ENCODE results near the gene SLC2A6. TPM values are rescaled to one million over a fixed set of nuclear protein-coding genes. Genes with fewer than 3 reads are reported as not detected.

The SLC2A6 gene
- total RNA-seq, 1 donor from 2014 or later, result 9.4 TPM

- DNase-seq (ENCODE audit: low spot score), result no peak
Measured at GRCh38 chr9:133515615-133516255, 36.8 kb upstream of the SLC2A6 start.

- DNase-seq (ENCODE audit: low spot score), result no peak
Measured at GRCh38 chr9:133515240-133515610, 36.3 kb upstream of the SLC2A6 start.

- DNase-seq (ENCODE audit: low spot score), result peak; percentile 91
Measured at GRCh38 chr9:133514460-133515239, 35.8 kb upstream of the SLC2A6 start.

- peak; percentile 63 for DNase-seq (ENCODE audit: low spot score)
Measured at GRCh38 chr9:133513214-133514100, 34.6 kb upstream of the SLC2A6 start.

GRCh38 chr9:133512253-133513213 lies 33.6 kb upstream of the SLC2A6 start:
- DNase-seq (ENCODE audit: low spot score), result no peak

- DNase-seq (ENCODE audit: low spot score), result no peak
Measured at GRCh38 chr9:133511607-133512006, 32.7 kb upstream of the SLC2A6 start.

DNA sequence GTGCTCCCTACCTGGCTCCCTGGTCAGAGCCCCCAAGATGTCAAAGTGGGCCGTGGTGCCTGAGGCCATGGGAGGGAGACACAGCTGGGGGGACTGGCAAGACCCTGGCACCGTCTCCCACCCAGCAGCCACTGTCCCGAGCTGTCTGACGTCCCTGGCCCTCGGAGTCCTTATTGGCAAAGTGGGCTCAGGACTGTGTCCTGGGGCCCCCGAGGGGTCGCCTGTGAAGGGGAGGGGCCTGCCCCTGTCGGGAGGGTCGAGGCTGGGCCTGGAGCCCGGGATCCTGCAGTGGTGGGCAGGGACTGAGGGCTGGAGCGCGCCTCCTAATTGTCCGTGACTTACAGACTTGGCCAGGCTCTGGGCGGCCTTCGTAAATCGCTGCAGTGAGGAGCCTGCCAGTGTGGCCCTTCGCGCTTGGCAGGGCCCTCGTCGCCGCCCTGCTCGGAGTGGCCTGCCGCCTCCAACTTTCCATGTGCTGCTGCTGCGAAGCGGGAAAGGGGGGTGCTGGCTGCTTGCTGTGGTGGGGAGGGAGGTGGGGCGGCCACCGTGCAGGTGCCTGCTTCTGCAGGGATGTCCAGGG lies 32.1 kb upstream of the SLC2A6 start:
- no peak for DNase-seq (ENCODE audit: low spot score)

- no peak for DNase-seq (ENCODE audit: low spot score)
Measured at GRCh38 chr9:133509179-133510083, 30.5 kb upstream of the SLC2A6 start.

DNA sequence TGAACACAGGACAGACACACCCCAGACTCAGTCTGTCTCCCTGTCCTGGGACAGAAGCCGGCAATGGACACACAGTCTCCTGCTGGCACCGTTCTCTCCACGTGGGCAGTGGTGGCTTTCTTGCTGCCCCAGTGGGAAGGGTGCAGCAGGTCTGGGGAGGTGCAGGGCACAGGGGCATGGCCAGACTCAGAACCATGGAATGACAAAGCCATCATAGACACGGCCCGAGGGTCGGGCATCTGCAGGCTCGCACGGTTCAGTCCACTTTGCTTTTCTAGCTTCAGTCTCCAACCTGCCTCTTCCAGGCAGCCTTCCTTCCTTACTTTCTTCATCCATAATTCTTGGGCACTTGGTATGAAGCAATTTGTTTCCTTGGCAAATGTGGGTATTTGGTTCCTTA lies 29.1 kb upstream of the SLC2A6 start:
- no peak for DNase-seq (ENCODE audit: low spot score)

DNA sequence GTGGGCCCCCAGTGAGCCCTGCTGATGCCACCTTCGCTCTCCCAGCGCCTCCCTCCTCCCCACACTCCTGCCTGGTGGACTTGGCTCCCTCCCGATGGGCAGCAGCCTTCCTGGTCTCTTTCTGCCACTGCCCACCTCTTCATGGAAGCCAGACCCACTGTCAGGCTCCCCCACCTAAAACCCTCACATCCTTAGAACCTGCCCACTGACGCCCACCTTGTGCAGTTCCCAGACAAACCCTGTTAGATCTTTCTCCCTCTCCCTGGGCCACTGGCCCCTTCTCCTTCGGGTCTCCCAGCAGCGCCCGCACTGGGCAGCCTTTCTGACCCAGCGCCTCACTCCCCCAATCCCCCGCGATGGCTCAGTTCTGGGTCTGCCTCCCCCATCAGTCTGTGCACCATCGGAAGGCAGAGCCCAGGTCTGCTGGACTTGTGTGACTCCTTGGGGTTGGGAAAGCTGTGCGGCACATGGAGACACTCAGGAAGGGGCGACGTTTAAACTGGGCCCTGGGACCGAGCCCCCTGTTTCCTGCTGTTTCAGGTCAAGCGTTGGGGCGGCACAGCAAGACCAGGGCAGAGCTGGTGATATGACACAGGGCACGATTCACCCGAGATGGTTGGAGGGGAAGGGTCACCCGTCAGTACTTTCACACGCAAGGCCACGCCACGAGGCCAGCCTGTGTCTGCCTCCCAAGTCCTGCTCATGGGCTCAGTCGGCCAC lies 28.5 kb upstream of the SLC2A6 start:
- no peak for DNase-seq (ENCODE audit: low spot score)

- no peak for DNase-seq (ENCODE audit: low spot score)
Measured at GRCh38 chr9:133506653-133507038, 27.7 kb upstream of the SLC2A6 start.

- no peak for DNase-seq (ENCODE audit: low spot score)
Measured at GRCh38 chr9:133505901-133506652, 27.2 kb upstream of the SLC2A6 start.

DNA sequence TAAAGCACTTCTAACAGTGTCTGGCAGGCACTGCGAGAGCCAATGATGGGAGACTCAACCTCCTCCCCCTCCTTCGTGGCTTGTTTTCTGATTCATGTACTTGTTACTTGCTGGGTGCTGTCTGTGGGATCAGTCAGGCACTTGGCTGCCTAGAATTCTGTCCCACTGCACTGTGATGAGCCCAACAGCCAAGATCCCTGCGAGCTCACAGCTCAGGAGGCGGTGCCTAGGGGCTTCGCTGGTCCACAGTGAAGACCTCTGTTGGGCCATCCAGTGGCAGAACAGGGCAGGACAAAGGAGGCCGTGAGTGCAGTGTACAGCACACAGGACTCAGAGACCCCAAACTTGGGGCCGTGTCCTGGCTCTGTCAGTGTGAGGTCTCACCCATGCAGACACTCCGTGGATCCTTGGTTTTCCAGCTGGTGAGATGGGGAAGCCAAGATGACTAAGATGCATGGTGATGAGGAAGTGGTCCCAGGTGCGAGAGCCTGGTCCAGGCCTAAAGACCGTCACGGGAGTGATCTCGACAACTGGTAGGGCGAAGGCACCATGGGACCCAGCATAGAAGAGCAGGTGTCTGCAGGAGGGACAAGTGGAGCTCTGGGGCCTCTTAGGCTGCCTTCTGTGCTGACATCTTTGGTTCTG lies 26.4 kb upstream of the SLC2A6 start:
- no peak for DNase-seq (ENCODE audit: low spot score)

DNA sequence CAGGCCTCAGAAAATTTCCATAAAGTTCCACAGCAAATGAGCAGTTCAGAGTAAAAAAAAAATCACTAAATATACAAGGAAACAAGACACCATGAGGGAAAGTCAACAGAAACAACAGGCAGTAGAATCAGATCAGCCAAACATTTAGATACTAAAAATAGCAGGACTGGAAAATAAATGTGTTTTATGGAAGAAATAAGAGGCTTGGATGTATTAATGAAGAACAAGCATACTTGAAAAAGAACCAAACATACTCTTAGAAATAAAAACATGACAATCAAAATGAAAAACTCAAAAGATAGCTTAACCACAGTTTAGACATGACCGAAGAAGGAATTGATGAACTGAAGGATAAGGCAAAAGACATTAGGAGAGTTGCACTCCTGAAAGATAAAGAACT lies 23.2 kb upstream of the SLC2A6 start:
- DNase-seq (ENCODE audit: low spot score), result no peak

GRCh38 chr9:133499892-133500270 lies 21.0 kb upstream of the SLC2A6 start:
- no peak for DNase-seq (ENCODE audit: low spot score)

- no peak for DNase-seq (ENCODE audit: low spot score)
Measured at GRCh38 chr9:133499132-133499891, 20.4 kb upstream of the SLC2A6 start.
